H9 (cell line): Measurements from ENCODE around the gene IGF2BP2. TPM values are rescaled to one million over a fixed set of nuclear protein-coding genes. Genes with fewer than 3 reads are reported as not detected.
A peak's percentile ranks its signal among the peaks of the same experiment; 100 is the strongest.

ENCODE experiments used
- DNase-seq: peaks from one replicate; pipeline ENCODE4 v3.0.0-alpha.2; 2017
- H2AFZ ChIP-seq: one replicate; pipeline ENCODE4 v1.6.1; 2013; ENCODE audit warnings: mild to moderate bottlenecking, low read length, control low read depth, moderate library complexity
- H2AK5ac ChIP-seq: 2 replicates; pipeline ENCODE4 v1.6.1; 2013; ENCODE audit warnings: low read length, control low read depth, mixed read lengths; ENCODE audit not compliant: insufficient read length
- H2BK120ac ChIP-seq: one replicate; pipeline ENCODE4 v1.6.1; 2013; ENCODE audit warnings: low read depth, mild to moderate bottlenecking, low read length, control low read depth, inconsistent platforms; ENCODE audit not compliant: poor library complexity, severe bottlenecking
- H2BK12ac ChIP-seq: 2 replicates; pipeline ENCODE4 v1.6.1; 2013; ENCODE audit warnings: low read length, control low read depth, mixed read lengths, low read depth; ENCODE audit not compliant: insufficient read length
- H2BK15ac ChIP-seq: 2 replicates; pipeline ENCODE4 v1.6.1; 2013; ENCODE audit warnings: low read depth, low read length, control low read depth
- H2BK20ac ChIP-seq: one replicate; pipeline ENCODE4 v1.6.1; 2013; ENCODE audit warnings: low read depth, mild to moderate bottlenecking, low read length, control low read depth, inconsistent platforms; ENCODE audit not compliant: poor library complexity, severe bottlenecking
- H2BK5ac ChIP-seq: 2 replicates; pipeline ENCODE4 v1.6.1; 2013; ENCODE audit warnings: low read length, control low read depth, mixed read lengths; ENCODE audit not compliant: insufficient read length
- H3K14ac ChIP-seq: 2 replicates; pipeline ENCODE4 v1.6.1; 2013; ENCODE audit warnings: low read length, control low read depth; ENCODE audit not compliant: insufficient read depth
- H3K18ac ChIP-seq: 2 replicates; pipeline ENCODE4 v1.6.1; 2013; ENCODE audit warnings: low read depth, mild to moderate bottlenecking, mixed read lengths, low read length, control low read depth; ENCODE audit not compliant: insufficient read length
- H3K23ac ChIP-seq: 2 replicates; pipeline ENCODE4 v1.6.1; 2013; ENCODE audit warnings: low read length, control low read depth, mixed read lengths, low read depth; ENCODE audit not compliant: insufficient read length
- H3K23me2 ChIP-seq: 2 replicates; pipeline ENCODE4 v1.6.1; 2013; ENCODE audit warnings: low read depth, mild to moderate bottlenecking, mixed read lengths, low read length, control low read depth; ENCODE audit not compliant: insufficient read length, poor library complexity, severe bottlenecking
- H3K27ac ChIP-seq: 2 replicates; pipeline ENCODE4 v1.5.1; 2013; ENCODE audit warnings: low read length, control low read depth, mixed read lengths, low read depth; ENCODE audit not compliant: insufficient read length
- H3K27me3 ChIP-seq: 2 replicates; pipeline ENCODE4 v1.6.1; 2013; ENCODE audit warnings: low read length, control low read depth, inconsistent platforms; ENCODE audit not compliant: insufficient read depth
- H3K4ac ChIP-seq: 2 replicates; pipeline ENCODE4 v1.6.1; 2013; ENCODE audit warnings: low read depth, mild to moderate bottlenecking, control low read depth, inconsistent platforms, low read length, moderate library complexity
- H3K4me1 ChIP-seq: 2 replicates; pipeline ENCODE4 v1.6.1; 2013; ENCODE audit warnings: low read length, control low read depth, inconsistent platforms; ENCODE audit not compliant: insufficient read depth
- H3K4me2 ChIP-seq: 2 replicates; pipeline ENCODE4 v1.6.1; 2013; ENCODE audit warnings: low read length, control low read depth, mixed read lengths; ENCODE audit not compliant: insufficient read length, insufficient read depth
- H3K56ac ChIP-seq: 2 replicates; pipeline ENCODE4 v1.6.1; 2013; ENCODE audit warnings: low read depth, mild to moderate bottlenecking, mixed read lengths, low read length, control low read depth; ENCODE audit not compliant: insufficient read length
- H3K79me1 ChIP-seq: 2 replicates; pipeline ENCODE4 v1.6.1; 2013; ENCODE audit warnings: low read depth, mild to moderate bottlenecking, moderate library complexity, low read length, control low read depth, inconsistent platforms; ENCODE audit not compliant: insufficient read depth, poor library complexity, severe bottlenecking
- H3K79me2 ChIP-seq: 2 replicates; pipeline ENCODE4 v1.6.1; 2013; ENCODE audit warnings: low read length, control low read depth, inconsistent platforms; ENCODE audit not compliant: insufficient read depth
- H3K9ac ChIP-seq: 2 replicates; pipeline ENCODE4 v1.6.1; 2013; ENCODE audit warnings: low read length, control low read depth, mixed read lengths; ENCODE audit not compliant: insufficient read length; ENCODE audit errors: extremely low read depth
- H3K9me3 ChIP-seq: one replicate; pipeline ENCODE4 v1.6.1; 2013; ENCODE audit warnings: low read depth, low read length, inconsistent platforms; ENCODE audit not compliant: control insufficient read depth
- H3T11ph ChIP-seq: one replicate; pipeline ENCODE4 v1.6.1; 2013; ENCODE audit warnings: mild to moderate bottlenecking, low read length, control low read depth, inconsistent platforms
- H4K20me1 ChIP-seq: one replicate; pipeline ENCODE4 v1.6.1; 2013; ENCODE audit not compliant: control insufficient read depth, insufficient read length, insufficient read depth
- H4K5ac ChIP-seq: 2 replicates; pipeline ENCODE4 v1.6.1; 2013; ENCODE audit warnings: low read depth, mild to moderate bottlenecking, mixed read lengths, low read length, control low read depth; ENCODE audit not compliant: insufficient read length
- H4K8ac ChIP-seq: replicated peaks from 2 replicates; pipeline ENCODE4 v1.6.1; 2013; ENCODE audit warnings: low read length, control low read depth, mixed read lengths, low read depth; ENCODE audit not compliant: insufficient read length
- H4K91ac ChIP-seq: 2 replicates; pipeline ENCODE4 v1.6.1; 2013; ENCODE audit warnings: low read depth, mild to moderate bottlenecking, moderate library complexity, mixed read lengths, low read length, control low read depth; ENCODE audit not compliant: insufficient read length
- H3K27ac Mint-ChIP-seq, 3 experiments: 2 replicates in 2 of 3; 3 replicates in 1 of 3; pipeline ENCODE4 v1.8.0; 2020 to 2021; ENCODE audit warnings: mixed read lengths in 3 of 3, mild to moderate bottlenecking in 1 of 3, moderate library complexity in 1 of 3
- H3K27me3 Mint-ChIP-seq: 2 replicates; pipeline ENCODE4 v1.8.0; 2021; ENCODE audit warnings: low read depth, mild to moderate bottlenecking, moderate library complexity, mixed read lengths
- H3K36me3 Mint-ChIP-seq, 3 experiments: 2 replicates in 2 of 3; 3 replicates in 1 of 3; pipeline ENCODE4 v1.8.0; 2020 to 2021; ENCODE audit warnings: low read depth in 3 of 3, mixed read lengths in 3 of 3; ENCODE audit not compliant: insufficient read depth in 1 of 3
- H3K4me1 Mint-ChIP-seq, 2 experiments: 2 replicates each; pipeline ENCODE4 v1.8.0; 2020; ENCODE audit warnings: mixed read lengths in 2 of 2
- H3K4me3 Mint-ChIP-seq, 2 experiments: 2 replicates in 1 of 2; 3 replicates in 1 of 2; pipeline ENCODE4 v1.8.0; 2020 to 2021; ENCODE audit warnings: mild to moderate bottlenecking in 2 of 2, mixed read lengths in 2 of 2, moderate library complexity in 1 of 2
- H3K9me3 Mint-ChIP-seq, 2 experiments: 2 replicates in 1 of 2; 3 replicates in 1 of 2; pipeline ENCODE4 v1.8.0; 2020; ENCODE audit warnings: mild to moderate bottlenecking in 2 of 2, mixed read lengths in 2 of 2, moderate library complexity in 1 of 2
- CTCF ChIP-seq: fragments of 200-600 bp; sonication (generic); conservative IDR thresholded peaks from 3 replicates; pipeline ENCODE4 v1.8.0; 2021; ENCODE audit warnings: antibody characterized with exemption, mild to moderate bottlenecking
- WGBS: extraction: QIAGEN DNeasy Blood & Tissue Kit; methylation state at CpG from one replicate; pipeline ENCODE4 v1.1.7; 2013; ENCODE audit warnings: missing lambda C conversion rate, low lambda C conversion rate, mixed read lengths; ENCODE audit not compliant: insufficient read length; ENCODE audit errors: extremely low coverage; 5-methylcytosine and 5-hydroxymethylcytosine counted together
- total RNA-seq: library from RNA; stranded (reverse); gene quantifications from 2 replicates; pipeline ENCODE4 v1.2.1, GENCODE V29; 2021

Gene IGF2BP2
- total RNA-seq, 1 experiment from 2014 or later: 130 TPM

- H4K20me1 ChIP-seq: no peaks in the 10 kb centered on the region
- H2AFZ ChIP-seq: no peak overlapping the region
- peaks cover 4% of the 10 kb centered on the region for H3K79me1 ChIP-seq
- H4K5ac ChIP-seq: no peak overlapping the region
- no peak for DNase-seq
- no peak overlapping the region for H2BK120ac ChIP-seq
- H2BK5ac ChIP-seq: no peak overlapping the region
- Mint-ChIP-seq H3K27me3 (no peaks in the 10 kb centered on the region), H3K4me1 (peaks cover 77 to 79% of the 10 kb centered on the region in 2 experiments), H3K4me3 (peak overlapping the region in 1 of 2 experiments; percentile 53; a peak in 3 of 5 replicates), H3K9me3 (no peaks in the 10 kb centered on the region), H3K36me3 (peaks cover 0 to 7% (median 0%) of the 10 kb centered on the region in 3 experiments; a peak in 2 of 7 replicates), H3K27ac (peak overlapping the region; percentile 52 to 78 (median 70))
- no peak overlapping the region for H2BK20ac ChIP-seq
- H3K14ac ChIP-seq: no peak overlapping the region
- no peaks in the 10 kb centered on the region for H3K23me2 ChIP-seq
- peaks cover 35% of the 10 kb centered on the region for H3K4me1 ChIP-seq
- no peak overlapping the region for H2BK12ac ChIP-seq
- H3K9ac ChIP-seq: no peak overlapping the region
- TF ChIP-seq CTCF: no peak
- no peak overlapping the region for H2AK5ac ChIP-seq
- no peak overlapping the region for H4K8ac ChIP-seq
- no peak overlapping the region for H3K4me2 ChIP-seq
- no peak overlapping the region for H3K4ac ChIP-seq
- H3K27ac ChIP-seq: no peak overlapping the region
- no peak overlapping the region for H3K18ac ChIP-seq
- no peaks in the 10 kb centered on the region for H3K27me3 ChIP-seq
- no peak overlapping the region for H2BK15ac ChIP-seq
- H3K79me2 ChIP-seq: peaks cover 40% of the 10 kb centered on the region
- no peak overlapping the region for H3K23ac ChIP-seq
- no peak overlapping the region for H3T11ph ChIP-seq
- H3K56ac ChIP-seq: no peak overlapping the region
- WGBS: no CpG with 5 or more reads among the region's 11 CpGs
- no peaks in the 10 kb centered on the region for H3K9me3 ChIP-seq
- H4K91ac ChIP-seq: no peak overlapping the region
These were observed 9.2 kb downstream of the IGF2BP2 start for GRCh38 chr3:185815391-185816282.
